Esophagus squamous epithelium (tissue), 5 donors: ENCODE results near the gene FNDC1. TPM values are rescaled to one million over a fixed set of nuclear protein-coding genes. Genes with fewer than 3 reads are reported as not detected.

Experiments
- DNase-seq: peaks from one replicate; lab custom pipeline; 2025; lab: John Stamatoyannopoulos, UW
- H3K27ac ChIP-seq, 4 donors: fragments of 200-600 bp; sonication (generic); one replicate each; pipeline ENCODE4 v1.5.1; 2016 to 2019; ENCODE audit warnings: mild to moderate bottlenecking in 1 of 4
- H3K27me3 ChIP-seq, 4 donors: fragments of 200-600 bp; sonication (generic); 1 replicate in 3 of 4; 2 replicates in 1 of 4; pipeline versions ENCODE4 v1.5.1 to v1.6.0; 2017 to 2021; ENCODE audit warnings: antibody characterized with exemption in 1 of 4
- H3K36me3 ChIP-seq, 3 donors: fragments of 200-600 bp; sonication (generic); one replicate each; pipeline ENCODE4 v1.5.1; 2016 to 2019
- H3K4me1 ChIP-seq, 3 donors: fragments of 200-600 bp; sonication (generic); one replicate each; pipeline ENCODE4 v1.5.1; 2017 to 2019
- H3K4me3 ChIP-seq, 4 donors: fragments of 200-600 bp; sonication (generic); 1 replicate in 3 of 4; 2 replicates in 1 of 4; pipeline ENCODE4 v1.5.1; 2016 to 2019; ENCODE audit warnings: mild to moderate bottlenecking in 2 of 4, moderate library complexity in 1 of 4
- H3K9me3 ChIP-seq, 3 donors: fragments of 200-600 bp; sonication (generic); one replicate each; pipeline ENCODE4 v1.5.1; 2016 to 2019
- POLR2A ChIP-seq, 4 donors: fragments of 450-650 bp; IDR thresholded peaks; one replicate each; pipeline ENCODE4 v1.6.1; 2017; ENCODE audit warnings: antibody characterized with exemption in 4 of 4, mild to moderate bottlenecking in 4 of 4, moderate library complexity in 3 of 4
- WGBS, 2 donors: methylation state at CpG; one replicate each; pipeline ENCODE4 v1.1.5; 2018; 5-methylcytosine and 5-hydroxymethylcytosine counted together
- intact Hi-C: fragments of 100-400 bp; cut with DNase I; formaldehyde crosslinking; loops from one replicate; pipeline ENCODE4 v1.15.0; 2022
- total RNA-seq, 4 donors: library from RNA; depleted of rRNA; stranded (reverse); fragments of >200 nt; gene quantifications; one replicate each; pipeline ENCODE4 v1.1.0, GENCODE V29; 2016
- TF ChIP-seq, protein P1 (sequence below), 6 experiments: fragments of 450-650 bp in 4 of 6; fragments of 200-600 bp in 2 of 6; sonication (generic) in 2 of 6; IDR thresholded peaks; one replicate each; pipeline ENCODE4 v1.5.1; 2016 to 2019; ENCODE audit warnings: antibody characterized with exemption in 6 of 6, mild to moderate bottlenecking in 4 of 6, moderate library complexity in 4 of 6
- donor health status: DM: yes; HTN: yes; CAD: no.

FNDC1 gene
- total RNA-seq, 4 donors from 2014 or later: 0.04 to 0.38 (median 0.06) TPM; not detected in 1

- H3K4me1 ChIP-seq: no peaks in the 10 kb centered on the region
- no peaks in the 10 kb centered on the region for H3K36me3 ChIP-seq
- WGBS, 2 donors: 83 to 85% methylated on average over 4 of the region's 4 CpGs
- H3K9me3 ChIP-seq: no peaks in the 10 kb centered on the region
- DNase-seq: no peak
- intact Hi-C loops: no loop called here
- no peak overlapping the region for H3K4me3 ChIP-seq
- H3K27me3 ChIP-seq: peaks cover 0 to 10% (median 0%) of the 10 kb centered on the region in 4 donors
- TF ChIP-seq POLR2A (IDR thresholded peaks at IDR 0.05): no peak
- TF ChIP-seq, protein P1, sequence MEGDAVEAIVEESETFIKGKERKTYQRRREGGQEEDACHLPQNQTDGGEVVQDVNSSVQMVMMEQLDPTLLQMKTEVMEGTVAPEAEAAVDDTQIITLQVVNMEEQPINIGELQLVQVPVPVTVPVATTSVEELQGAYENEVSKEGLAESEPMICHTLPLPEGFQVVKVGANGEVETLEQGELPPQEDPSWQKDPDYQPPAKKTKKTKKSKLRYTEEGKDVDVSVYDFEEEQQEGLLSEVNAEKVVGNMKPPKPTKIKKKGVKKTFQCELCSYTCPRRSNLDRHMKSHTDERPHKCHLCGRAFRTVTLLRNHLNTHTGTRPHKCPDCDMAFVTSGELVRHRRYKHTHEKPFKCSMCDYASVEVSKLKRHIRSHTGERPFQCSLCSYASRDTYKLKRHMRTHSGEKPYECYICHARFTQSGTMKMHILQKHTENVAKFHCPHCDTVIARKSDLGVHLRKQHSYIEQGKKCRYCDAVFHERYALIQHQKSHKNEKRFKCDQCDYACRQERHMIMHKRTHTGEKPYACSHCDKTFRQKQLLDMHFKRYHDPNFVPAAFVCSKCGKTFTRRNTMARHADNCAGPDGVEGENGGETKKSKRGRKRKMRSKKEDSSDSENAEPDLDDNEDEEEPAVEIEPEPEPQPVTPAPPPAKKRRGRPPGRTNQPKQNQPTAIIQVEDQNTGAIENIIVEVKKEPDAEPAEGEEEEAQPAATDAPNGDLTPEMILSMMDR (IDR thresholded peaks at IDR 0.05): no peak
- H3K27ac ChIP-seq: no peak overlapping the region
Measured at GRCh38 chr6:159180001-159180400, 10.8 kb downstream of the FNDC1 start.

- DNase-seq: no peak
- intact Hi-C loops: no loop called here
Measured at GRCh38 chr6:159181914-159182313, 12.7 kb downstream of the FNDC1 start.

DNA sequence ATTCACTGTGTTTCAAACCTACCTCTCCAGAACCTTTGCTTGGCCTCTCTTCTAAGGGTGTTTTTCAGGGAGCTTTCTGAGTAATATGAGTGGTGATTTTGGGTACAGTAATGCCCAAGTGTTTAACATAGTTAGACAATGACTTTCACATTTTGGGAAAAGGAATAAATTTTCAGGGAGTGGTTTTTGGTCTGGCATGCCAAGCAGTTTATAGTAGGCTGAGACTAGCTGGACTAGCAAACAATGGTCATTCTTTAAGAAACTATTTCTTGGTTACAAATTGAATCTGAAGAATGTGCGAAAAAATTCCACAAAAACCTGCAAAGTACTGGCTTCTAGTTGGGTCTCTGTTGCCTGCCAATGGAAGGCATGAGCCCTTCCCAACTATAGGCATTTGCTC, 15.4 kb downstream of the FNDC1 start:
- no peak for DNase-seq
- H3K4me1 ChIP-seq: no peaks in the 10 kb centered on the region
- TF ChIP-seq POLR2A (IDR thresholded peaks at IDR 0.05): no peak
- TF ChIP-seq, protein P1 (IDR thresholded peaks at IDR 0.05): no peak
- H3K27me3 ChIP-seq: no peaks in the 10 kb centered on the region
- WGBS, 2 donors: 86 to 88% methylated on average over 1 of the region's 1 CpG
- H3K9me3 ChIP-seq: peaks cover 0 to 5% (median 0%) of the 10 kb centered on the region in 3 donors
- H3K27ac ChIP-seq: no peak overlapping the region
- no peak overlapping the region for H3K4me3 ChIP-seq
- no peaks in the 10 kb centered on the region for H3K36me3 ChIP-seq
- intact Hi-C loops: no loop called here

More at GRCh38 chr6:159181914-159182313, 12.7 kb downstream of the FNDC1 start:
- no peak overlapping the region for H3K4me3 ChIP-seq
- H3K9me3 ChIP-seq: peaks cover 0 to 5% (median 0%) of the 10 kb centered on the region in 3 donors
- 86 to 90% methylated on average over 2 of the region's 2 CpGs for WGBS, 2 donors
- H3K36me3 ChIP-seq: no peaks in the 10 kb centered on the region
- H3K4me1 ChIP-seq: no peaks in the 10 kb centered on the region
- no peaks in the 10 kb centered on the region for H3K27me3 ChIP-seq
- TF ChIP-seq, protein P1 (IDR thresholded peaks at IDR 0.05): no peak
- no peak for TF ChIP-seq POLR2A (IDR thresholded peaks at IDR 0.05)
- no peak overlapping the region for H3K27ac ChIP-seq

- Histone ChIP-seq H3K27ac (no peak overlapping the region), H3K4me1 (no peaks in the 10 kb centered on the region), H3K27me3 (peaks cover 0 to 5% (median 0%) of the 10 kb centered on the region in 4 donors), H3K36me3 (no peaks in the 10 kb centered on the region), H3K4me3 (no peak overlapping the region), H3K9me3 (peaks cover 0 to 4% (median 0%) of the 10 kb centered on the region in 3 donors)
- TF ChIP-seq, protein P1 (IDR thresholded peaks at IDR 0.05): no peak
- no peak for TF ChIP-seq POLR2A (IDR thresholded peaks at IDR 0.05)
- 58 to 79% methylated on average over 3 to 5 of the region's 7 CpGs for WGBS, 2 donors
- no peak for DNase-seq
- intact Hi-C loops: no loop called here
Measured at GRCh38 chr6:159190460-159190859, 21.3 kb downstream of the FNDC1 start.

- Histone ChIP-seq H3K4me1 (no peaks in the 10 kb centered on the region), H3K36me3 (no peaks in the 10 kb centered on the region), H3K4me3 (no peak overlapping the region), H3K9me3 (no peaks in the 10 kb centered on the region), H3K27me3 (peaks cover 0 to 11% (median 0%) of the 10 kb centered on the region in 4 donors), H3K27ac (no peak overlapping the region)
- no peak for TF ChIP-seq POLR2A (IDR thresholded peaks at IDR 0.05)
- TF ChIP-seq, protein P1 (IDR thresholded peaks at IDR 0.05): no peak
- DNase-seq: no peak
- intact Hi-C loops: no loop called here
- 35 to 50% methylated on average over 2 of the region's 2 CpGs for WGBS, 2 donors
Measured at GRCh38 chr6:159193923-159194322, 24.7 kb downstream of the FNDC1 start.
